NCI-H526 (cell line): Measurements from ENCODE around the gene LMAN1L.

Source experiments
- DNase-seq, 2 experiments: peaks; one replicate each; lab custom pipeline; 2025; lab: John Stamatoyannopoulos, UW

LMAN1L gene

DNA sequence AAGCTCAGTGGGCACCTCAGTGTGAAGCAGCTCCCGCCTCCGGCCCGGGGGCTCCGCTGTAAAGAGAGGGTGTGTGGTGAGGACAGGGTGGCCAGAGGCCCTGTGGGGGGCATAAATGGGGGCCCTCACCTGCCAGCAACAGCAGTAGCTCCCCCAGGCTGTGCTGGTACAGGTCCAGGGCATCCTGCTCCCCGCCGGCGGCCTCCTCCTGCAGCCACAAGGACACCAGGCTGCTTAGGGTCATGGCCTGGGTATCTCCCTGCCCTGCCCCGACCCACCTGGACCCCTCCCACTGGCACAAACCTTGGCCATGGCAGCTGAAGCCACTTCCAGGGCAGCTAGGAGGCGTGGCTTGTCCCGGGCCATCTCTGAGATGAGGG, 25.5 kb downstream of the LMAN1L start:
- DNase-seq, result no peak

DNA sequence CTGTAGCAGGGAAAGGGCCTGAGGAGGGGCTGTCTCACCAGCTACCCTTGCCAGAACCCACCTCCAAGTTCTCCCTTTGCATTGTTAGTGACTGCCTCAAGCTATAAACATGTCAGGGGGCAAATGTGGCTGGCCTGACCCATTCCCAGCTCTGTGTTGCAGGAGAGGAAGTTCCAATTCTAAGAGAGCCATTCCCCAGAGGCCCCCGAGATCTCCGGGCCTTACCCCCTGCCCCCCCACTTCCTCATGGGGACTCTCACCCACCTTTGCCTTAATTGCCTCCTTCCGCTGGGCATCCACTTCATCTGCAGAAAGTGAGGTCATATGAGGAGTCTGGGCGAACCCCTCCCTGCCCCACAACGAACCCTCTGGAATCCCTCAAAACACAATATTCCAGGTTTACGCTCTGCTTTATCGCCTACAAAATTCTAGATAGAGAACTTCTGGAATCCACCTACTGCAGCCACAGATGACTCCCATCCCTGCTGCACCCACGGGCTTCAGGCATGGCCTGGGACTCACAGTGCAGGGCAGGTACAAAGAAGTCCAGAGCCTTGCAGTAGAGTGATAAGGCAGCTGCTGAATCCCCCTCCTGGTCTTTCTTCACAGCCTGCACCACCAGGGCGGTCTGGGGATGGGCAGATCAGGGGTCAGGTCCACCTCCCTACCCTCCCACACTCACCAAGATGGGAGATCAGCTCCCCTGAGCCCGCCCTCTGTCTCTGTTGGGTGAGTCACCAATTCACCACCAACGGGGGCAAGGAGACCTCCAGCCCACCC, 26.3 kb downstream of the LMAN1L start:
- no peak for DNase-seq

DNA sequence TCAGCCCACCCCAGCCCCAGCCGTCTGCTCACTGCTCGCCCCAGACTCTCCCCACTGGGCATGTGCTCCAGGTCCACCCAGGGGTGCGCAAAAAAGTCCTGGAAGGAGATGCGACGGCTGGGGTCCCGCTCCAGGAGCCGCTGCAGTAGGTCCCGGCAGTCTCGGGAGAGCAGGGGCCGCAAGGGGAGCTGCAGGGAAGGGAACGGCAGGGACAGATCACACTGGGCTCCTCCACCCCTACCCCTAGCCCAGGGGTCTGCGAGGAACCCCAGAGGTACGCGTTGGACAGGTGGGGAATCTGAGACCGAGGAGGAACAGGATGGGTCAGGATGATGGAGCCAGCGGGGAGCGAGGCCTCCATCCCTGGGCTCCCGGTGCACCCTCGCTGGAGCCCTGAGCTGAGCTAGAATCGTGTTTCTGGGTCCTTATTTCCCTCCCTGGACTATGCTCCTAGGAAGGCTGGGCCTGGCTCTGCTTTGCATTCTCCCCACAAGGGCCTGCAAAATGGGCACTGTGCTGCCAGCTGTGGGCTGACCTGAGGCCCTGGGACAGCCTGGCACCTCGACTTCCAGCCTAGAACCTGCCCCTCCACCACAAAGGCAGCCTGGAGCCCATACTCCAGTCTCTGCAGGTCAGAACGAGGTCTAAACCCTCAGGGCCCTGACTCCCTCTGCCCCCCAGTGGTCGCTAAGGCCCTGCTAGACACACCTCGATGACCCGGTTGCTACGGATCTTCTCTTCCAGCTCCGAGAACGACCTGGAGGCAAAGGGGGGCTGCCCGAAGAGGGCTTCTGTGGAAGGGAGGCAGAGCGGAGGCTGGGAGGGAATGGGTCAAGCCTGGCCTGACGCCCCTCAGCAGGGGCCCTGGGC, 27.1 kb downstream of the LMAN1L start:
- DNase-seq, result no peak

DNA sequence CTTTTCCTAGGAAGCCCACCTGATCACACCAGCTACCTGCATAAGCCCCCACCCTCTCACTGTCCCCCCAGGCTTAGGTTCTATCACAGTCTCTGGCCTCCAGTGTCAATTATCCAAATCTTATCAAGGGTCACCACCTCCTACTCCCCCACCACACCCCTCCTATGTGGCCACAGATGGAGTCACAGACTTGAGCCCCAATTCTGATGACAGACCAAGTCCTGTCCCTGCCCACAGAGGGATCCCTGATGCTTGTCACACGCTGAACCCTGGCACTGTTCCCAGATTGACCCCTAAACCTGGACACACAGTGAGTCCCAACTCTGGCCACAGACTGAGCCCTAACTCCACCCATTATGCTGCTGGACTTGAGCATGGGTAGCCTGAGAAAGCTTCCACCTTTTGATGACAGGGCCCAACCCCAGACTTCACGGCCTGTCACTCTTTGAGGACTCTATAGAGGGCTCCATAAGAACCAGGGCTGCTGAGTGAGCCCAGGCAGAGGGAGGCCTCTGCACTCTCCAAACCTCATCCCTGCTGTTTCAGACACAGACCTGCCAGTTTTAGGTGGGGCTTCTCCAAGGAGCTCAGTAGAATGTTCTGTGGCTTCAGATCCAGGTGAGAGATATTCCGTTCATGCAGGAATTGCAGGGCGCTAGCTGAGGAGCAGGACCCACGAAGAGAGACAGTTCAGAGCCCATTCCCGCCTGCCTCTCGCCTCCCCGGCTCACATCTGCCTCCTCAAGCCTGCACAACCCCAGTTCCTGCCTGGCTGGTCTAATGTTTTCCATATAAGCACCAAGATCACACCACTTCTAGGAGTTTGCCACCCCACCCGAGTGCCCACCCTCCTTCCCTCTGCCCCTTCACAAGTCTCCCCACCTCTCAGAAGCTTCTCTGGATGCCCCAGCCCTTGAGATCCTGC, 28.5 kb downstream of the LMAN1L start:
- no peak for DNase-seq

DNA sequence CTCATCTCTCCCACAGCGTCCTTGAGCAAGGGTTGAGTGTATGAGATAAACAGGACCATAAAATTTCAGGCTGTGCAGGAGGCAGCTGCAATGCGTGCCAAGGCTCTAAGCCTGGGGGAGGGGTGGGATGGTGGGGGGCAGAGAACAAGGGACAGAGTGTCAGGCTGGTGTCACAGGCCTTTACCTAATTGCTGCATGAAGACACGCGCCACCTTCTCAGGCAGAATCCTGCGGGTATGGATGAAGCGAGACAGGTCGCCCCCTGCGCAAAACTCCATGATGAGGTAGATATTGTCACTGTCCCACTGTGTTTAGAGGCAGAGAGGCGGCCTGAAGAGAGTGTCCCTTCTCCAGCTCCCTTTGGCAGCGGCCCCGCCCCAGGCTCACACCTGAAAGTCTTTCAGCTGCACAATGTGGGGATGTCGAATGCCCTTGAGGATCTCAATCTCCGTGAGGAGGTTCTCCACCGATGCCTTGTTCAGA, 29.3 kb downstream of the LMAN1L start:
- DNase-seq, result no peak

DNA sequence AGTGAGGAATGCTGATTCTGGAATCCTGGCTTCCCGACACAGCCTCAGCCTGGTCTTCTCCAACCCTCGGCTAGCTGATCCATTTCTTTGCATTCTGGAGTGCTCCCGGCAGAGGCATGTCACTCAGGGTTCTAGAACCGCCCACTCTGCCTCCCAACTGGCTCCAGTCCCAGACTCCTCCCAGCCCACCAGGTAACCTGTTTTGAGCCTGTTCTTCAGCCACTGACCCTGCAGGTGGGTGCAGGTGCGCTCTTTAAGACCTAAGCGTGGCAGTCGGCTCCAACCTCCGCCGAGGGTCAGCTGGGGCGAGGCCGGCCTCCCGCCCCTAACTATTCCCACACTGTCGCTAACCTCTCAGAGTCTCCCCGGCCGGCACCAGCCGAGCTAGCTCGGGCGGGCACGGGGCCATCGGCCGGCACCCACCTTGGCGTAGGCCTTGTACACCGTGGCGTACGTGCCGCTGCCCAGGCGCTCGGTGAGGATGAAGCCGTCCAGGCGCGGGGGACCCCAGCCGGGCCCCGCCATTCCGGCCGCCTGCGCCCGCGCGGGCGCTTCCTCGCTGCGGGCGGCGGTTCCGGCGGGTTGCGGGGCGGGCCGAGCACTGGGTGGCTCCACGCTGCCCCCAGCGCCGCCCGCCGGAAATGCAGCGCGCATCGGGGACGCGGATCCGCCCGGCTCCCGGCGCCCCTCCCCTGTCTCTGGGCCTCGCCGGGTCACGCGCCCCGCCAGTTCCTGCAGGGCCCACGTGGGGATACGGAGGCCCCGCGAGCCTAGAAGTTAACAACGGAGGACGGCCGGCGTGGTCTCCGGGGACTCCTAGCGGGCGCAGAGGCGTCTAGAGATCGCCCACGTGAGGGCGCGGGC, 30.2 kb downstream of the LMAN1L start, which contains the start of gene ULK3:
Gene ULK3, minus strand, starts transcription at position 576 of the 864 bp plus-strand sequence. Its CDS starts 51 bp downstream, at position 525.
- DNase-seq, result peak; percentile 87 to 96

DNA sequence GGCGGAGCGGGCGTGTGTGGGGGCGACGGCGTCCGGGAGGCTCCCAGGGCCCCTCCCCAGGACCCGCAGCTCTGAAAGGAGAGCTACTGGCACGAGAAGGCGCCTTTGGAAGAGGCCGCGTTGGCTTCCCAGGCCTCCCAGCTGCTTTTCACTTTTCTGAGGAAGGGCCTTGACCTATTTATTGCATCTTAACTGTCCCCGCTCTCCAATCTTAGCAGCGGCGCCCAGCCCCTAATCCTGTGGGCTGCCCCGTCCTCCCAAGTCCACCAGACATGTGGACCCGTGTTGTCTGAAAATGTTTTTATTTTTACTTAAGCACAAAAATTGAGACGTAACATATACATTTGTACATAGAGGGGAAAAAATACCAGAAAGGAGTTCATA, 30.8 kb downstream of the LMAN1L start:
- no peak for DNase-seq

DNA sequence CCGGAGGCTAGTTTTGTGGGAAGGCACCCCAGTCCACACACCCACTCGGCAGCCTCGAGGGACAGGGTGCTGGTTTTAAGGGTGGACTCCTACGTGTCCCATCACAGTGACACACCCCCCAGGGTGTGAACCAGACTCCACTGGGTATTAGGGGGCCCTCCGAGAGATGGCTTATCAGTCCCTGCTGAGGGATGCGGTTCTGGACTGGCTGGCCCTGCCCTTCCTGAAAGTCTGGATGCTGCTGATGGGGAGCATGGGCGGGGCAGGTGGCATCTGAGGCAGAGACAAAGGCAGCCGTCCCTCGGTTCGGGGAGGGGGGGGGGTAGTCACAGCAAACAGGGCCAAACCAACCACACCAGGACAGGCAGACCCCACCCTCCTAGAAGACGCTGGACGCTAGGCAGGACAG, 31.3 kb downstream of the LMAN1L start:
- DNase-seq, result no peak

DNA sequence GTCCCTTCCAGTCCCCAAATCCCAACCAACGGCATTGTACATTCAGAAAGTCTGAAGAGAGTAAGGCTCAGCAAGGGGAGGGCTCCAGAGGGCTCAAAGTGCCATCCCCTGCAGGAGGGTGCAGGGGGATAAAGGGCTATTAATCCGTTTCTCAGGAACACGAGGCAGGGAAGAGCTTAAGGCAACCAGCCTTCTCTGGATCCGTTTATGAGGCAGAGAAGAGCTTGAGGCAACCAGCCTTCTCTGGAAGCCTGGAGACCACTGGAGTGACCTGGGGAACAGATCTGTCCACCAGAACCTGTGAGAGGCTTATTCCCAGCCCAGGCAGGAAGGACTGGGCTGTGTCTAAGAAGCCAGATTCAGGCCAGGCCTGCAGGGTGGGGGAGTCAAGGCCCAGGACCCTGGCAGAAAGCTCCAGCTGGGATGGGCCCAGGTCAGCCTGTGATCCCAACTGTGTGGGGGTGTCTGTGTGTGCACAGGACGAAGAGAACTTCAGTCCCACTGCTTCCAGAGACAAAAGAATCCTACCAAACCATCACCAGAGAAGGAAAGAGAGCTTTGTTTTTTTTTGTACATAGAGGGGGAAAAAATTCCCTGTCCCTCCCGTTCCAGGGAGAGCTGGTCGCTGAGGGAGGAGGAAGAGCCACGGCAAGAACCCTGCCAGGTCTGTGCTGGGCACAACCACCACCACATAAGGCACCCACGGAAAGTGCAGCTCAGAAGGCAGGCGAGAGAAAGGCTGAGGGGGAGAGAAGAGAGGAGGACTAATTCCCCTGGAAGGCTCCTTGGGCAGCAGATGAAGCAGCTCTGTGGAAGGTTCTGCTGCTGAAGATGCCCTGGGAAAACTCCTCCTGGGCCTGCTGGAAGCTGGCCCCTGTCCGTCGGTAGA, 31.9 kb downstream of the LMAN1L start:
- DNase-seq, result no peak

DNA sequence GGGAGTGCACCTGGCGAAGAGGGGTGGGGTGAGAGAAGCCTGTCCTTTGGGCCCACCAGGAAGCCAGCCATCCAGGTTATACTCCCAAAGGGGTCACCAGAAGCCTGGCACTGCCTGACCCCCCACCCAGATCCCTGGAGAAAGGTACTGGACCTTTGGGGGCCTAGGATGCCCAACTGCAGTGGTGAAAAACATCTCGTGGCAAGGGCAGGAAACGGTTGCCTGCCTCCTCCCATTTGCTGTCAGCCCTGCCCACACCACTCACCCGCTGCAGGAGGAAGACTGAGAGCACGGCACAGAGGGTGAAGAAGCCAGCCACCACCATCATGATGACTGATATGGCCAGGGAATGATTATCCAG, 32.6 kb downstream of the LMAN1L start:
- DNase-seq, result no peak

DNA sequence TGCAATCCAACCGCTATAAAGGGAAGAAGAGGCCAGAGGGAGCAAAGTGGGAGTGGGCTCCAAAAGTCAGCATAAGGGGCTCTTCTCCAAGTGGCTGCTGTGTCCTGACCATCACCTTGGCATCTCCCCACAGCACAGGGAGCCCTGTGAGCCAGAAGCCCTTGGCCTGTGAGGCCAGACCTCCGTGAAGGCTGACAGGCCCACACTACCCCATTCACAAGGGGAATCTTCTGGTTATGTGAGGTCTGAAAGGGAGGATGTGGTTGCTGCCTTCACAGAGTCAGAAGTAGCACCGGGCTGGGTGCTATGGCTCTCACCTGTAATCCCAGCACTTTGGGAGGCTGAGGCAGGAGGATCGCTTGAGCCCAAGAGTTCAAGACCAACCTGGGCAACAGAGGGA, 32.9 kb downstream of the LMAN1L start:
- no peak for DNase-seq

DNA sequence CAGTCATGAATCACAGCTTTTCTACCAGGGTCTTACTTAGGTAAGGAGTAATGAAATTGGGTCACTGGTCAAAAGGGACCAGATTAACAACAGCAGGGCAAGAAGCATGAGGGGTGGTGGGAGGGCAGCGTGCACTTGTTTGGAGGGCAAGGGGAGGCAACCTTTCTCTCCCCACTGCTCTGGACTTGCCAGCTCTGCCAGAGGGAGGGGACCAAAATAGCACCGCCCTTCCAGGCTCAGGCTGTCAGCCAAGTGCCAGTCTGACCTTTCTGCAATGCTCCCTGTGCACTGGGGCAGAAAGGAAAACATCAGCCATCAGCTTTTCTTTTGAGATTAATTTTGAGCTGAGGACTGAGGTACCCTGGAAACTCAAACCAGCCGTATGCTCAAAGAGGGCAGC, 34.8 kb downstream of the LMAN1L start:
- DNase-seq, result no peak

DNA sequence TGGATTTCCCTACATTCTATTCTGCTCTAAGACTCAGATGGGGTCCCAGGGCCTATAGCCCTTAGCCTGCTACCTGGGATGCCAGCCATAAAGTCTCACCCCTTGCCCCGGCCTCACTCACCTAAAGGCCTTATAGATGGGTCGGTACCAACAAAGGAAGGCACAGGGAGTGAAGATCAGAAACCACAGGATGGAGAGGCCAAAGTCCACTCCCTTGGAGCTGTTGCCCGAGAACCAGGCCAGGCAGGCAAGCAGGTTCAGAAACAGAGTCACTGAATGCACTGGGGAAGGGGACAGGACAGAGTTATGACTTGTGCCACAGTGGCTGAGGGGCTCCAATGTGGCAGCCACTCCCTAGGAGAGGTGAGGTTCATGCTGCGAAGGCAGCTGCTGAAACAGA, 37.8 kb downstream of the LMAN1L start:
- DNase-seq, result no peak

DNA sequence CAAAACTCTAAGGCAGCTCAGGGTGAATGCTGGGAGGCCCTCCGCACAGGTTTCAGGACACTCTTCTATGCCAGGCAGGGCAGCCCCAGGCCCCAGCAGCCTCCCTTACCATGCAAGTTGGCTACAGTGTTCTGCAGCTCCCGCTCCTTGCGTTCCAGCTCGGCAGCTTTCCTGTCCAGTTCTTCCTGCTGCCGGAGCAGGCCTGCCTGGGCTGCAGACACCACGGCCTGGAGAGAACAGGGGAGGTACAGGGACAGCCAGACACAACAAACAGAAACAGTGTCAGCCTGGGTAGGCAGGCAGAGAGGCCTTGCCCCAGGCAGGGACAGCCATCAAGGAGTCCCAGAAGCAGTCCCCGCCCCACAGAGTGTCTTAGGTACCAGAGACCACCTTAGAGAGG, 39.3 kb downstream of the LMAN1L start:
- DNase-seq, result no peak

DNA sequence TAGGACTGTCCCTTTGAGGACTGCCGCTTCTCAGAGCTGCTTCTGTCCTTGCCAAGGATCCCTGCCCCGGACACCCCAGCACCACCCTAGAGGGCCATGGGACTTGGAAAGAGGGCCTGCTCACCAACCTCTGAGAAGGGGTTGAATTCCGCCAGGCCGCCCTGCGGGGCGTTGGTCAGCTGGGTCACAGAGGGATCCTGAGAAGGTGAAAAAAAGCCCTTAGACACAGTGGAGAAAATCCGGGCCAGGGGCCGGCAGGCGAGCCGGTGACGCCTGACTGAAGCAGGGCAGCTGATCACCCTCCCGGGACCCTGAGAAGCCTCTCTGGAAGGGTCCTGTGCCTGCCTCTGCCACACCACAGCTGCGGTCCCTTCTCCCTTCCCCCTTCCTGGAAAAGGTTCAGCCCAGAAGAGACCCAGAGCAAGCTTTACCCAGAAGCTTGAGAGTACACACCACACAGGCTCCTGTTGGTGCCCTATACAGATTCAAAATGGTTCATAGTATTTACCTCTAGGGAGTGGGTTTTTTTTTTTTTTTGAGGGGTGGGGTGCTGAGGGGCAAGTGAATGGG, 41.9 kb downstream of the LMAN1L start:
- DNase-seq, result no peak

DNA sequence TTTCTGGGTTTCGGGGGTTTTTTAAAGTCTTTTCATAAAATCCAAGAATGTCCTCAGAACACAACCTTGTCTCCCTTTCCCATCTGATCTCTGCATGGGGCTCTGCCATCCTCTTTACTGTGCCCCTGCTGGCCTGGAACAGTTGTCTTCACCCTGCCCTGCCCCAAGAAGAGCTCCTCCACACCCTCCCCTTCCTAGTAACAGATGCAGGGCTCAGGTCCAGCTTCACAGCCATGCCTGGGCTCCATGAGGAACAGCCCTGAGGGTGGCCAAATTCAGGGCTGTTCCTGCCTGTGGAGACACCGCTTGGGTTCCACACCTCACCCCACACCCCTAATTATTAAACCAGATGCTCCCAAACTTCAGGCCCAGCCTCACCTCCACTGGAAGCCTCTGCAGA, 43.2 kb downstream of the LMAN1L start:
- no peak for DNase-seq

DNA sequence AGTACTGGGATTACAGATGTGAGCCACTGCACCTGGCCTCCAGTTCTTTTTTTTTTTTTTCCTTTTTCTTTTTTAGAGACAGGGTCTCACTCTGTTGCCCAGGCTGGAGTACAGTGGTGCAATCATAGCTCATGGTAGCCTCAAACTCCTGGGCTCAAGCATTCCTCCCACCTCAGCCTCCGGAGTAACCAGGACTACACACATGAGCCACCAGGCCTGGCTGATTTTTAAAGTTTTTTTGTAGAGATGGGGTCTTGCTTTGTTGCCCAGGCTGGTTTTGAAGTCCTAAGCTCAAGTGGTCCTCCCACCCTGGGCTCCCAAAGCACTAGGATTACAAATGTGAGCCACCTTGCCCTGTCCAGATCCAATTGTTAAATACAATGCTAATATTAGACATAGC, 43.9 kb downstream of the LMAN1L start:
- no peak for DNase-seq

DNA sequence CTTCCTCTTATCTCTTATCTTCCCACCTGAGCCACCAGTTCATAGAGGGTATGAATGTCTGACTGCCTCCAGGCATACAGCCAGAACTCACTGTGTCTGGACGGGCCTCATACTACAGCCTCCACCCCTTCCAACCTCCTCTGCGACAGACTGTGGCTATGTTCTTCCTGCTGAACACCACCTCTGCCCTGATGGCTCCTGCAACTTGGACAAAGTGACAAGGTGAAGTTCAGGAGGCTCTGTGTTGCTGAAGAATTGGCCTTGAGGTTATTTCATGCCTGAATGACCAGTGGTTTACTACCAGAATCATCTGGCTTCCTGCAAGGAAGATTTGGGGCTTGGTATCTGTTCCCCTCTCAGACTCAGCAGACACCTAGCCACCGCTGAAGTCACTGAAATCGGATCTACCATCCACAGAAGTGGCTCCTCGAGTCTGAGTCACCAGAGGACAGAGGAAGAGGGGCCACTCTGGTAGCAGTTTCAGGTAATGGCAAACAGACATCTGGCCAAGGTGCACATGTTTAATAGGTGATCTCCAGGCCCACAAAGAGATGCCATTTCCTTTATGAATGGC, 44.5 kb downstream of the LMAN1L start:
- no peak for DNase-seq

DNA sequence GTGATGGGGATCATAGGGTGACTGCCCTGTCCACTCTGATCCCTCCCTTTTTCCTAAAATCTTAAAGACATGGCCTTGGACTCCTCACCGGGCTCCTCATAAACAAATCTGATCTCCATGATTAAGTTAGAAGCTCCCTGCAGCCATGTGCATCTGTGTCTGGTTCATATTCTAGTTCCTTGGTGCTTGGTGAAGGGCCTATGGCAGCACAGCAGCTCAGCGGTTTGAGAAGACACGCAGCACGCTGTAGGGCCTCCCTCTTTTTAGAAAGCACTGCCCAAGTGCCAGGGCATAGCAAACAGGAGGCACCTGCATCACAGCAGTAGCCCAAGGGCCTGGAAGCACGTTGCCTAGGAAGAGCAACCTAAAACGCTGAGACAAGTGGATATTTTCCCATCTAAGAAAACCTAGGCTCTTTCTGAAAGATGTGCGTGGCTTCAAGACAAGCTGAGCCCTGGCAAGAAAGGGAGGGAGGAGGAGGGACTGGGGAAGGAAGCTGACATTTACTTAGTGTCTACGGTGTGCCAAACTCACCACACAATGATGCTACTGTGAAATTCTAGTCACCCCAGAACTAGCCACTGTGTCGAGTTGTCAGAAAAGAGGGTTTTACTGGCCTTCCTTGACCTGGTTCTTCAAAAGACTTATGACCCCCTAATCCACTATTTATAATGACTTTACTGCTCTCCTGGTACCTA, 45.2 kb downstream of the LMAN1L start:
- no peak for DNase-seq
